ENCODE data around the gene CAD. TPM values are rescaled to one million over a fixed set of nuclear protein-coding genes. Genes with fewer than 3 reads are reported as not detected.

The CAD gene
- total RNA-seq, 2 experiments from 2014 or later = 109 to 112 TPM

DNA sequence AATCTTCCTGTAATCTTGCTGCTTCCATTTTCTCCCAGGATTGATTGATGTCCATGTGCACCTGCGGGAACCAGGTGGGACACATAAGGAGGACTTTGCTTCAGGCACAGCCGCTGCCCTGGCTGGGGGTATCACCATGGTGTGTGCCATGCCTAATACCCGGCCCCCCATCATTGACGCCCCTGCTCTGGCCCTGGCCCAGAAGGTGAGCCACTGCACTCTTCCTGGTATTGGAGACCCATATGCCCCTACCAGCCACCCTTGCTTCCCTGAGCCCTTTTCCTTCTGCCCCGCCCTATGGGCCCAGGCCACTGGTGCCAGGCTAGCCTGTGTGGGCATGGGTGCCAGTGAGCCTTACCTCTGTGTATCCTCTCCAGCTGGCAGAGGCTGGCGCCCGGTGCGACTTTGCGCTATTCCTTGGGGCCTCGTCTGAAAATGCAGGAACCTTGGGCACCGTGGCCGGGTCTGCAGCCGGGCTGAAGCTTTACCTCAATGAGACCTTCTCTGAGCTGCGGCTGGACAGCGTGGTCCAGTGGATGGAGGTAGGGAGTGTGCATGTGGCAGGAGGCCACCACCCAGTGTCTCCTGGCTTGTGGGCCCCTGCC is 20.3 kb downstream of the CAD start:
- DNase-seq = no peak
- no peak overlapping the region for H3K27ac Mint-ChIP-seq
- CTCF ChIA-PET = interaction anchor here (1.3 kb wide), 1 partner anchor 43 kb away, joined by 3 read pairs; no protein-coding TSS in a partner anchor
- H3K4me1 Mint-ChIP-seq (ENCODE audit: low read depth) = no peaks in the 10 kb centered on the region
- no peak overlapping the region for H3K4me3 Mint-ChIP-seq
- H3K9me3 Mint-ChIP-seq = no peaks in the 10 kb centered on the region
- intact Hi-C loops (cut with micrococcal nuclease) = no loop called here
- peaks cover 68% of the 10 kb centered on the region for H3K36me3 Mint-ChIP-seq (ENCODE audit: low read depth)
- no peaks in the 10 kb centered on the region for H3K27me3 Mint-ChIP-seq (ENCODE audit: low read depth)

GRCh38 chr2:27238976-27239375 is 21.8 kb downstream of the CAD start:
- CTCF ChIA-PET = interaction anchor here (1.3 kb wide), 1 partner anchor 41 kb away, joined by 3 read pairs; no protein-coding TSS in a partner anchor
- H3K4me3 Mint-ChIP-seq = no peak overlapping the region
- no peaks in the 10 kb centered on the region for H3K9me3 Mint-ChIP-seq
- DNase-seq = no peak
- no peak overlapping the region for H3K27ac Mint-ChIP-seq
- peaks cover 61% of the 10 kb centered on the region for H3K36me3 Mint-ChIP-seq (ENCODE audit: low read depth)
- intact Hi-C loops (cut with micrococcal nuclease) = no loop called here
- no peaks in the 10 kb centered on the region for H3K4me1 Mint-ChIP-seq (ENCODE audit: low read depth)
- H3K27me3 Mint-ChIP-seq (ENCODE audit: low read depth) = no peaks in the 10 kb centered on the region

DNA sequence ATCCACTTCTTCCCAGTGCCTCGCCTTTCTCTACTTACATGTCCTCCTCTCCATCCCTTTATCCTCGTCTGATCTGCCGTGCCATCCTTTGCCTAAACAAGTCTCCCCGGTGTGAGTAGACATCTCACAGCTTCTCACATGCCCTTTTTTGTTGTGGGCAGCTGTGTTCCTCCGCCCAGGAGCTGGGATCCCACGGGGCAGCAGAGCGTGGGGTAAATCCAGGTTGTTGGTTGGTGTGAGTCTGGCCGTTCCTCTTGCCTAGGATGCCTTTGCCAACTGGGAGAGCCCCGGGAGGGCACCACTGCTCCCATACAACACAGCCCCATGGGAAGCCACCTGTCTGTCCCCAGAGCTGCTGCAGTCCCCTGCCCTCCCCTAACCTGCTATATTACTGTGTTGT is 23.2 kb downstream of the CAD start:
- no peaks in the 10 kb centered on the region for H3K27me3 Mint-ChIP-seq (ENCODE audit: low read depth)
- H3K4me3 Mint-ChIP-seq = no peak overlapping the region
- H3K4me1 Mint-ChIP-seq (ENCODE audit: low read depth) = no peaks in the 10 kb centered on the region
- H3K9me3 Mint-ChIP-seq = no peaks in the 10 kb centered on the region
- no peak overlapping the region for H3K27ac Mint-ChIP-seq
- intact Hi-C loops (cut with micrococcal nuclease) = no loop called here
- DNase-seq = no peak
- CTCF ChIA-PET = no interaction called here
- H3K36me3 Mint-ChIP-seq (ENCODE audit: low read depth) = peaks cover 58% of the 10 kb centered on the region

GRCh38 chr2:27241761-27242613 is 24.8 kb downstream of the CAD start:
- no peaks in the 10 kb centered on the region for H3K4me1 Mint-ChIP-seq (ENCODE audit: low read depth)
- no peaks in the 10 kb centered on the region for H3K9me3 Mint-ChIP-seq
- H3K36me3 Mint-ChIP-seq (ENCODE audit: low read depth) = peaks cover 51% of the 10 kb centered on the region
- intact Hi-C loops (cut with micrococcal nuclease) = no loop called here
- no peaks in the 10 kb centered on the region for H3K27me3 Mint-ChIP-seq (ENCODE audit: low read depth)
- no peak for DNase-seq
- CTCF ChIA-PET = interaction anchor here (0.6 to 2.4 kb wide), 2 partner anchors 38 to 280 kb away, joined by 3 to 8 read pairs; no protein-coding TSS in a partner anchor
- H3K4me3 Mint-ChIP-seq = no peak overlapping the region
- no peak overlapping the region for H3K27ac Mint-ChIP-seq

DNA sequence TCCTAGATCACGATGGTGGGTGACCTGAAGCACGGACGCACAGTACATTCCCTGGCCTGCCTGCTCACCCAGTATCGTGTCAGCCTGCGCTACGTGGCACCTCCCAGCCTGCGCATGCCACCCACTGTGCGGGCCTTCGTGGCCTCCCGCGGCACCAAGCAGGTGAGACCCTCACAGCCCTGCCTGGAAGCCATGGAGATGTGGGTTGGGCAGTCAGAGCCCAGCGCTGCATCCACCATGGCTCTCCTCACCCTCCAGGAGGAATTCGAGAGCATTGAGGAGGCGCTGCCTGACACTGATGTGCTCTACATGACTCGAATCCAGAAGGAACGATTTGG is 25.4 kb downstream of the CAD start:
- CTCF ChIA-PET = interaction anchor here (2.4 kb wide), 1 partner anchor 37 kb away, joined by 8 read pairs; no protein-coding TSS in a partner anchor
- no peak overlapping the region for H3K27ac Mint-ChIP-seq
- no peaks in the 10 kb centered on the region for H3K27me3 Mint-ChIP-seq (ENCODE audit: low read depth)
- H3K4me1 Mint-ChIP-seq (ENCODE audit: low read depth) = no peaks in the 10 kb centered on the region
- no peak overlapping the region for H3K4me3 Mint-ChIP-seq
- no peaks in the 10 kb centered on the region for H3K9me3 Mint-ChIP-seq
- intact Hi-C loops (cut with micrococcal nuclease) = no loop called here
- peaks cover 46% of the 10 kb centered on the region for H3K36me3 Mint-ChIP-seq (ENCODE audit: low read depth)
- DNase-seq = no peak

DNA sequence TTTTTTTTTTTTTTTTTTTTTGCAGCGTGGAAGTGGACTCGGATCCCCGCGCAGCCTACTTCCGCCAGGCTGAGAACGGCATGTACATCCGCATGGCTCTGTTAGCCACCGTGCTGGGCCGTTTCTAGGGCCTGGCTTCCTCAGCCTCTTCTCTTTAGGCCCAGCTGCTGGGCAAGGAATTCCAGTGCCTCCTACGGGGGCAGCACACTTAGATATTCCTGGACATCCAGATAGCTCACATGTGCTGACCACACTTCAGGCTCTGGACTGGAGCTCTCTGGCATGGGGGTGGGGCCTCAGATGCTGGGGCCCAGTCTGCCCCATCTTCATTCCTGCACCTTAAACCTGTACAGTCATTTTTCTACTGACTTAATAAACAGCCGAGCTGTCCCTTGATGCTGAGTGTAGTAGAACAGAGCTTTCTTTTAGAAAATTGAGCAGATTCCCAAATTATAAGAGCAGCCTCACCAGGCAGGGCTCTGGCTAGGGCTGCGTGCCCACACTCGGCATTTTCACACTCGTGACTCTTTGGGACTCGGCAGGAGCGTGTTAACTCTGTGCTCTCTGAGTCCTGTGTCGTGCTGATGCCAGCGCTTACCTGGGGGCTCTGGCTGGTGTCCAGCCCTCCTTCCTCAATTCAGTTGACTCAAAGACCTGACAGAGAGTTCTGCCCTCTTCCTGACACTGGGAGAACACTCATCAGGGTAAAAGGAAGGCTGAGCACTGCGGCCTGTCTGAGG is 26.4 kb downstream of the CAD start:
- peaks cover 40% of the 10 kb centered on the region for H3K36me3 Mint-ChIP-seq (ENCODE audit: low read depth)
- H3K9me3 Mint-ChIP-seq = no peaks in the 10 kb centered on the region
- CTCF ChIA-PET = interaction anchor here (0.9 to 2.4 kb wide), 2 partner anchors 36 to 46 kb away, joined by 3 to 8 read pairs; no protein-coding TSS in a partner anchor
- H3K4me1 Mint-ChIP-seq (ENCODE audit: low read depth) = no peaks in the 10 kb centered on the region
- no peak overlapping the region for H3K4me3 Mint-ChIP-seq
- DNase-seq = no peak
- intact Hi-C loops (cut with micrococcal nuclease) = no loop called here
- H3K27ac Mint-ChIP-seq = no peak overlapping the region
- H3K27me3 Mint-ChIP-seq (ENCODE audit: low read depth) = no peaks in the 10 kb centered on the region

DNA sequence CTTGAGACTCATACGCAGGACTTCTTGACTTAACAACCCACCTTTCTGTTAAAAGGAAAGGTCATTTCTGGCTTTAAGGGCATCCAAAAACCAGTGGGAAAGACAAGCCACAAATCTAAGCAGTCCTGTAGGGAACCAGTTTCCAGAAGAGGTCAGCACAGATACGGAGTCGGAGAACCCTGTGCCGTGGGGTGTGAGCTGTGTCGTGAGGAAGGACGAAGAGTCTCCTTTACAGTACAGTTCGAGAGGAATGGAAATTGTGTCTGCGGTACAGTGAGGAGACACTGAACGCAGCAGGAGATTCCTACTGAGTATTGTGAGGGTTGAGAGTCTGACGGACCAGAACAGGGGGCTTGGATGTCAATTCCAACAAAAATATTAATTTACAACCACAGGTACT is 27.9 kb downstream of the CAD start:
- CTCF ChIA-PET = interaction anchor here (0.6 to 1.0 kb wide), 2 partner anchors 58 to 222 kb away, joined by 3 to 4 read pairs; no protein-coding TSS in a partner anchor
- H3K9me3 Mint-ChIP-seq = no peaks in the 10 kb centered on the region
- H3K36me3 Mint-ChIP-seq (ENCODE audit: low read depth) = peaks cover 31% of the 10 kb centered on the region
- H3K27me3 Mint-ChIP-seq (ENCODE audit: low read depth) = peaks cover 2% of the 10 kb centered on the region
- no peak for DNase-seq
- no peak overlapping the region for H3K4me3 Mint-ChIP-seq
- no peak overlapping the region for H3K27ac Mint-ChIP-seq
- no peaks in the 10 kb centered on the region for H3K4me1 Mint-ChIP-seq (ENCODE audit: low read depth)
- intact Hi-C loops (cut with micrococcal nuclease) = no loop called here

DNA sequence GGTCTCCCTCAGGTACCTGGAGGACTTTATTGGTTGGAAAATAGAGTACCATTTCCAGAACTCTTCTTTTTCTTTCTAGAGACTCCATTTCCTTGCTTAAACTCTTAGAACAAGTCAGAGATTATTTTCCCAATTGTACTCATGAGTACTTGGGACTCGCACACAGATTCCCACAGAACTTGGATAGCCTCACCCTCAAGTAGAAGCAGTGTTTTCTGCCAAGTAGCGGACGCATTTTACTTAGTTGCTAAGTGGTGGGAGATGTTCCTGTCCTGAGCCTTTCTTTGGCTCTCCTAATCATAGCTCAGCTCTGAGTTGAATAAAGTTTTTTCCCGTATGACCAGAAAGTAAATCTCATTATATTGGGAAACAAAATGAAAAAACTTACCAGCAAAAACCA is 28.5 kb downstream of the CAD start:
- H3K4me1 Mint-ChIP-seq (ENCODE audit: low read depth) = no peaks in the 10 kb centered on the region
- H3K27ac Mint-ChIP-seq = no peak overlapping the region

DNA sequence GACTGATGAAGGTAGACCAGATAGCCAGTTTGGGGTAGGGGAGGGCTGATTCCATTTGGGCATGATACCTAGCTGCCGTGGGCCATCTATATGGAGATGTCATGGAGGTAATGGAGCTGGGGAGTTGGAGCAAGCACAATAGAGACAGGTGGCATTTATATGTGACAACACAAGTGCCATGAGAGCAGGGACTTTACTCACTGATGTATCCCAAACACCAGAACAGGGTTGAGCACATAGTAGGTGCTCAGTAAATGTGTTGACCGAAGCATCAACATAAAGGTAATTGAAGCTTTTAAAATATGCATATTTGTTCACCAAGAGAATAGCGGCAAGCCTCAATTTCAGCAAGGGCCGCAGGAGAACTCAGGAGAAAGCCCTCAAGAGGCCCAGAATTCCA is 30.7 kb downstream of the CAD start:
- no peaks in the 10 kb centered on the region for H3K9me3 Mint-ChIP-seq
- H3K4me3 Mint-ChIP-seq = no peak overlapping the region
- no peaks in the 10 kb centered on the region for H3K4me1 Mint-ChIP-seq (ENCODE audit: low read depth)
- intact Hi-C loops (cut with micrococcal nuclease) = no loop called here
- CTCF ChIA-PET = interaction anchor here (0.8 to 7.7 kb wide), 4 partner anchors 17 to 67 kb away, joined by 4 to 68 read pairs (median 18); partner anchors contain the start of gene TRIM54
- peaks cover 4% of the 10 kb centered on the region for H3K27me3 Mint-ChIP-seq (ENCODE audit: low read depth)
- no peak overlapping the region for H3K27ac Mint-ChIP-seq
- H3K36me3 Mint-ChIP-seq (ENCODE audit: low read depth) = peaks cover 8% of the 10 kb centered on the region
- no peak for DNase-seq

More for the DNA sequence above, 28.5 kb downstream of the CAD start:
- intact Hi-C loops (cut with micrococcal nuclease) = no loop called here
- CTCF ChIA-PET = interaction anchor here (0.7 kb wide), 1 partner anchor 117 kb away, joined by 4 read pairs; no protein-coding TSS in a partner anchor
- no peak for DNase-seq
- peaks cover 2% of the 10 kb centered on the region for H3K27me3 Mint-ChIP-seq (ENCODE audit: low read depth)
- H3K4me3 Mint-ChIP-seq = no peak overlapping the region
- peaks cover 25% of the 10 kb centered on the region for H3K36me3 Mint-ChIP-seq (ENCODE audit: low read depth)
- no peaks in the 10 kb centered on the region for H3K9me3 Mint-ChIP-seq

DNA sequence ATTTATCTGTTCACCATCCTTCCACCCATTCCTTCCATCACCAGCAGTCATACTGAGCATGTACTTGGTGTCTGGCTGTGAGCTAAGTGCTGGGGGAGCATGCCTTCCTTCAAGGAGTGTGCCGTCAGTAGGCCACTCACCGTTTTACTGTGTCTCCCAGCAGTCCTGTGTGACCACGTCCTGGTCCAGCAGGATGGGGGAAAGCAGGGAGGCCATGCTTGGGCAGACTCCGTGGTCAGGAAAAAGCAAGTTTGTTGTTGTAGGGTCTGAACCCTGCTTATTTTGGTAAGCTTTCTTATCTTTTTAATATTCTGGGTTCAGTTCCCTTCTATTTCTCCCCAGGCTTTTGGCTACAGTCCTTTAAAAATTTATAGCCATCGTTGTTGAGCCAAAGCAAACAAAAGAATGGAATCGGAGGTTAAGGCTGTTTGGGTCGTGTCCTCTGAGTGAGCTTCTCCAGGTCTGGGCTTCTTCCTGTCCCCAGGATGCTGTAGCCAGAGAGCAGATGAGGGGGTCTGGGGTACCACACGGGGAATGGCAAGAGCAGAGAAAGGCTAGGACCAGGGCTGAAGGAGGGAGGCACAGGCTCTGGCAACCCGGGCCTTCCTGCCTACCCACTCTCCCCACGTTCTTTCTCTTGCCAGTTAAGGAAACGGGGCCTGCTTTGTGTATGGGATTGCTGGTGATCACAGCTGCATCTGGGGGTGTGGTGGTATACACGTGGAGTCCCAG is 32.2 kb downstream of the CAD start:
- Mint-ChIP-seq H3K36me3 (ENCODE audit: low read depth) (peaks cover 1% of the 10 kb centered on the region), H3K9me3 (no peaks in the 10 kb centered on the region), H3K27me3 (ENCODE audit: low read depth) (peaks cover 4% of the 10 kb centered on the region), H3K4me3 (no peak overlapping the region), H3K27ac (no peak overlapping the region), H3K4me1 (ENCODE audit: low read depth) (no peaks in the 10 kb centered on the region)
- DNase-seq = no peak
- CTCF ChIA-PET = interaction anchor here (0.6 to 7.7 kb wide), 8 partner anchors 14 to 472 kb away, joined by 3 to 68 read pairs (median 4); partner anchors contain the start of genes MPV17 and TRIM54
- intact Hi-C loops (cut with micrococcal nuclease) = no loop called here

GRCh38 chr2:27249891-27250651 is 32.9 kb downstream of the CAD start:
- peak; percentile 76 for DNase-seq

More at GRCh38 chr2:27249891-27250651, 32.9 kb downstream of the CAD start:
- Mint-ChIP-seq H3K4me3 (no peak overlapping the region), H3K27ac (no peak overlapping the region), H3K36me3 (ENCODE audit: low read depth) (no peaks in the 10 kb centered on the region), H3K27me3 (ENCODE audit: low read depth) (peaks cover 4% of the 10 kb centered on the region), H3K9me3 (no peaks in the 10 kb centered on the region), H3K4me1 (ENCODE audit: low read depth) (no peaks in the 10 kb centered on the region)
- CTCF ChIA-PET = interaction anchor here (0.6 to 7.7 kb wide), 8 partner anchors 14 to 97 kb away, joined by 3 to 68 read pairs (median 4); partner anchors contain the start of gene TRIM54
- intact Hi-C loops (cut with micrococcal nuclease) = loop anchor here (1.0 to 5.0 kb wide), 4 partner anchors 30 to 432 kb away; no protein-coding TSS in a partner anchor
